CD4-positive, alpha-beta memory T cell (primary cell): ENCODE results near the gene NDUFS3. TPM values are rescaled to one million over a fixed set of nuclear protein-coding genes. Genes with fewer than 3 reads are reported as not detected.

Experiments
- CTCF ChIA-PET: fragments of 350-600 bp; sonication (Branson Sonifier 250); formaldehyde crosslinking; loops from one replicate; lab custom pipeline; 2021; ENCODE audit warnings: inconsistent platforms; ENCODE audit not compliant: partially characterized antibody; lab: Charles Lee
- POLR2A ChIA-PET: fragments of 350-600 bp; sonication (Branson Sonifier 250); formaldehyde crosslinking; loops from one replicate; lab custom pipeline; 2021; ENCODE audit not compliant: partially characterized antibody; lab: Charles Lee
- DNase-seq, 5 donors: peaks; one replicate each; pipeline versions ENCODE4 v3.0.0 to v3.0.0-alpha.2; 2020 to 2022; ENCODE audit warnings: mixed read lengths in 1 of 5
- H3K27ac ChIP-seq: one replicate; pipeline ENCODE4 v1.7.0; 2013; ENCODE audit warnings: low read depth, low read length
- H3K27me3 ChIP-seq: 2 replicates; pipeline ENCODE4 v1.7.0; 2013; ENCODE audit warnings: mild to moderate bottlenecking, low read length, moderate library complexity; ENCODE audit not compliant: insufficient read depth
- H3K36me3 ChIP-seq: 2 replicates; pipeline ENCODE4 v1.7.0; 2013; ENCODE audit warnings: mild to moderate bottlenecking, low read length, moderate library complexity; ENCODE audit not compliant: insufficient read depth
- H3K4me1 ChIP-seq: 2 replicates; pipeline ENCODE4 v1.7.0; 2013; ENCODE audit warnings: mild to moderate bottlenecking, low read length, moderate library complexity; ENCODE audit not compliant: insufficient read depth
- H3K4me3 ChIP-seq, 2 donors: one replicate each; pipeline ENCODE4 v1.7.0; 2013; ENCODE audit warnings: low read length in 2 of 2, mild to moderate bottlenecking in 1 of 2
- H3K9me3 ChIP-seq, 2 donors: one replicate each; pipeline ENCODE4 v1.7.0; 2013; ENCODE audit warnings: low read length in 2 of 2, control low read depth in 1 of 2; ENCODE audit not compliant: control insufficient read depth in 1 of 2
- H3K27ac Mint-ChIP-seq, 7 donors: one replicate each; pipeline ENCODE4 v1.8.0; 2020 to 2021; ENCODE audit warnings: mixed read lengths in 7 of 7, mild to moderate bottlenecking in 6 of 7, inconsistent platforms in 3 of 7, moderate library complexity in 3 of 7
- H3K27me3 Mint-ChIP-seq, 2 donors: one replicate each; pipeline ENCODE4 v1.8.0; 2020 to 2021; ENCODE audit warnings: mixed read lengths in 2 of 2
- H3K36me3 Mint-ChIP-seq, 2 donors: one replicate each; pipeline ENCODE4 v1.8.0; 2020 to 2021; ENCODE audit warnings: mixed read lengths in 2 of 2, inconsistent platforms in 1 of 2, mild to moderate bottlenecking in 1 of 2
- H3K4me1 Mint-ChIP-seq, 4 donors: one replicate each; pipeline ENCODE4 v1.8.0; 2020 to 2021; ENCODE audit warnings: mixed read lengths in 4 of 4, mild to moderate bottlenecking in 1 of 4
- H3K4me3 Mint-ChIP-seq, 8 donors: one replicate each; pipeline ENCODE4 v1.8.0; 2020 to 2021; ENCODE audit warnings: mixed read lengths in 8 of 8, mild to moderate bottlenecking in 7 of 8, moderate library complexity in 6 of 8, inconsistent platforms in 3 of 8
- H3K9me3 Mint-ChIP-seq, 8 donors: one replicate each; pipeline ENCODE4 v1.8.0; 2020 to 2021; ENCODE audit warnings: mixed read lengths in 8 of 8, mild to moderate bottlenecking in 5 of 8, inconsistent platforms in 3 of 8, moderate library complexity in 1 of 8
- intact Hi-C: fragments of 100-400 bp; cut with micrococcal nuclease; formaldehyde crosslinking; loops from one replicate; pipeline ENCODE4 v1.15.1; 2023
- polyA plus RNA-seq, 2 donors: library from polyadenylated mRNA; unstranded; fragments of 300-500 nt; fragmentation: Illumina TruSeq; gene quantifications; one replicate each; pipeline ENCODE4 v1.2.3, GENCODE V29; 2021
- total RNA-seq, 2 experiments: library from RNA; stranded (reverse); gene quantifications; one replicate each; pipeline ENCODE4 v1.2.3, GENCODE V29; 2021

The NDUFS3 gene
- total and polyA plus RNA-seq, 4 experiments from 2014 or later = 70.9 to 118 (median 78.3) TPM

GRCh38 chr11:47606731-47607130 lies 27.9 kb downstream of the NDUFS3 start:
- Histone ChIP-seq H3K4me1 (no peaks in the 10 kb centered on the region), H3K36me3 (no peaks in the 10 kb centered on the region), H3K27me3 (no peaks in the 10 kb centered on the region), H3K9me3 (no peaks in the 10 kb centered on the region), H3K4me3 (no peak overlapping the region), H3K27ac (no peak overlapping the region)
- POLR2A ChIA-PET = no interaction called here
- no peak for DNase-seq
- Mint-ChIP-seq H3K36me3 (peaks cover 6% of the 10 kb centered on the region in 2 donors), H3K9me3 (no peaks in the 10 kb centered on the region), H3K4me1 (peaks cover 0 to 1% (median 0%) of the 10 kb centered on the region in 4 donors), H3K27me3 (no peaks in the 10 kb centered on the region), H3K27ac (peak overlapping the region in 1 of 7 donors; percentile 48), H3K4me3 (no peak overlapping the region)
- CTCF ChIA-PET = interaction anchor here (1.4 kb wide), 1 partner anchor 10 kb away, joined by 4 read pairs; no protein-coding TSS in a partner anchor
- intact Hi-C loops = no loop called here

DNA sequence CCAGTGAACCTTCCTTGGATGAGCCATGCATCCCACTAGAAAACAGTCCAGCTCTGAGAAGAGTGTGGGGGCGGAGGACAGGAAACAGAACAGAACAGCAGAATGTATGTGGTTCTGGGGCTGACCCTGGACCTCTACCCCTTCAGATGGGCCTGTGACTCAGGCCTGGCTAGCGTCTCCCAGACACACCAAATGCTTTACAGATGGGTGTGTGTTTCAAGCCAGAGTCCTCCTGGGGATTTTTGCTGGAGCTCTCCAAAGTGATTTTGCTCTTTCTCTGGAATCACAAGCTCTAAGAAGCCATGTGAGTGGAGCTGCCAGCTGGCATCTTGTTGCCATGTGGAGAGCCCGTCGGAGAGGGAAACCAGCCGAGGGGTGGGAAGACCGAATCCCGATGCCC lies 28.5 kb downstream of the NDUFS3 start:
- no peak overlapping the region for H3K4me3 Mint-ChIP-seq
- no peak overlapping the region for H3K27ac ChIP-seq
- POLR2A ChIA-PET = no interaction called here
- peaks cover 0 to 1% (median 0%) of the 10 kb centered on the region in 4 donors for H3K4me1 Mint-ChIP-seq
- no peaks in the 10 kb centered on the region for H3K27me3 ChIP-seq
- DNase-seq = no peak
- no peaks in the 10 kb centered on the region for H3K4me1 ChIP-seq
- H3K27me3 Mint-ChIP-seq = no peaks in the 10 kb centered on the region
- H3K36me3 Mint-ChIP-seq = peaks cover 6% of the 10 kb centered on the region in 2 donors
- CTCF ChIA-PET = no interaction called here
- no peaks in the 10 kb centered on the region for H3K36me3 ChIP-seq
- no peak overlapping the region for H3K4me3 ChIP-seq
- no peaks in the 10 kb centered on the region for H3K9me3 ChIP-seq
- no peak overlapping the region for H3K27ac Mint-ChIP-seq
- H3K9me3 Mint-ChIP-seq = no peaks in the 10 kb centered on the region
- intact Hi-C loops = no loop called here

GRCh38 chr11:47609675-47610074 lies 30.8 kb downstream of the NDUFS3 start:
- POLR2A ChIA-PET = no interaction called here

DNA sequence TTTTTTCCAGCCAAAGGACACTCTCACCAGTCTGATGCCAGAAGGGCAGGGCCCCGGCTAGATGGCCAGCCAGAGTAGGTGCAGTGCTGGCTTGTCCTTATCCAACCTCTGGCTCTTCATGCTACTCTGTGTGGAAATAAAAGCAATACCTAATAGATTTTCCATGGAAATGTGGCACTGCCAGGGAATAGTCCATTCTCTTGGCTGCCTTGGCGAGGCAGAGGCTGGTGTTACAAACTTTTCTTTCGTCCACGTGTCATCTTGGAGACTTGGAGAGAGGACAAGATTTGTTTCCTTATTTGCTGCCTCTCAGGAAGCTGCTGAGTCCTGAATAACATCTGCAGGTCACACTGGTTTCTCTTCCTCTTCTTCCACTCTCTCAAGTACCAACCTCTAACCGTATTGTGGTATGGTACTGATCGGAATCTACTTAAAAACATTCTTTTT lies 32.5 kb downstream of the NDUFS3 start:
- no peaks in the 10 kb centered on the region for H3K9me3 ChIP-seq
- Mint-ChIP-seq H3K36me3 (peaks cover 0 to 9% of the 10 kb centered on the region in 2 donors), H3K27me3 (no peaks in the 10 kb centered on the region), H3K4me3 (no peak overlapping the region), H3K27ac (no peak overlapping the region), H3K4me1 (peaks cover 0 to 1% (median 0%) of the 10 kb centered on the region in 4 donors), H3K9me3 (no peaks in the 10 kb centered on the region)
- no peaks in the 10 kb centered on the region for H3K36me3 ChIP-seq
- ChIA-PET POLR2A (no interaction called here), CTCF (no interaction called here)
- intact Hi-C loops = no loop called here
- H3K4me1 ChIP-seq = no peaks in the 10 kb centered on the region
- no peak overlapping the region for H3K4me3 ChIP-seq
- no peaks in the 10 kb centered on the region for H3K27me3 ChIP-seq
- H3K27ac ChIP-seq = no peak overlapping the region
- DNase-seq = no peak

More at GRCh38 chr11:47609675-47610074, 30.8 kb downstream of the NDUFS3 start:
- H3K36me3 ChIP-seq = no peaks in the 10 kb centered on the region
- intact Hi-C loops = no loop called here
- Mint-ChIP-seq H3K27me3 (no peaks in the 10 kb centered on the region), H3K9me3 (no peaks in the 10 kb centered on the region), H3K4me1 (peaks cover 0 to 1% (median 0%) of the 10 kb centered on the region in 4 donors), H3K27ac (no peak overlapping the region), H3K36me3 (peaks cover 6 to 9% of the 10 kb centered on the region in 2 donors), H3K4me3 (no peak overlapping the region)
- CTCF ChIA-PET = interaction anchor here (0.7 kb wide), 1 partner anchor 423 kb away, joined by 3 read pairs; no protein-coding TSS in a partner anchor
- no peak overlapping the region for H3K27ac ChIP-seq
- H3K4me3 ChIP-seq = no peak overlapping the region
- H3K4me1 ChIP-seq = no peaks in the 10 kb centered on the region
- no peaks in the 10 kb centered on the region for H3K9me3 ChIP-seq
- no peaks in the 10 kb centered on the region for H3K27me3 ChIP-seq
- no peak for DNase-seq

- H3K27ac Mint-ChIP-seq = peak overlapping the region in 2 of 7 donors; percentile 30 to 84
- H3K4me1 Mint-ChIP-seq = no peaks in the 10 kb centered on the region
- no peaks in the 10 kb centered on the region for H3K27me3 ChIP-seq
- CTCF ChIA-PET = no interaction called here
- POLR2A ChIA-PET = no interaction called here
- no peaks in the 10 kb centered on the region for H3K4me1 ChIP-seq
- no peaks in the 10 kb centered on the region for H3K9me3 ChIP-seq
- H3K36me3 ChIP-seq = peaks cover under 1% of the 10 kb centered on the region
- H3K4me3 Mint-ChIP-seq = no peak overlapping the region
- no peaks in the 10 kb centered on the region for H3K27me3 Mint-ChIP-seq
- no peak for DNase-seq
- H3K36me3 Mint-ChIP-seq = peaks cover 10 to 21% of the 10 kb centered on the region in 2 donors
- intact Hi-C loops = no loop called here
- no peak overlapping the region for H3K27ac ChIP-seq
- no peak overlapping the region for H3K4me3 ChIP-seq
- no peaks in the 10 kb centered on the region for H3K9me3 Mint-ChIP-seq
Measured at GRCh38 chr11:47615249-47615648, 36.4 kb downstream of the NDUFS3 start.

GRCh38 chr11:47616726-47617416 lies 38.0 kb downstream of the NDUFS3 start:
- peaks cover 14% of the 10 kb centered on the region for H3K36me3 ChIP-seq
- no peaks in the 10 kb centered on the region for H3K27me3 ChIP-seq
- peaks cover 15 to 31% of the 10 kb centered on the region in 2 donors for H3K36me3 Mint-ChIP-seq
- intact Hi-C loops = no loop called here
- H3K9me3 Mint-ChIP-seq = no peaks in the 10 kb centered on the region
- H3K4me1 Mint-ChIP-seq = no peaks in the 10 kb centered on the region
- no peak for DNase-seq
- CTCF ChIA-PET = interaction anchor here (1.3 kb wide), 1 partner anchor 11 kb away, joined by 4 read pairs; no protein-coding TSS in a partner anchor
- POLR2A ChIA-PET = no interaction called here
- no peaks in the 10 kb centered on the region for H3K27me3 Mint-ChIP-seq
- H3K27ac Mint-ChIP-seq = no peak overlapping the region
- no peak overlapping the region for H3K27ac ChIP-seq
- no peaks in the 10 kb centered on the region for H3K4me1 ChIP-seq
- H3K4me3 ChIP-seq = no peak overlapping the region
- no peak overlapping the region for H3K4me3 Mint-ChIP-seq
- no peaks in the 10 kb centered on the region for H3K9me3 ChIP-seq

DNA sequence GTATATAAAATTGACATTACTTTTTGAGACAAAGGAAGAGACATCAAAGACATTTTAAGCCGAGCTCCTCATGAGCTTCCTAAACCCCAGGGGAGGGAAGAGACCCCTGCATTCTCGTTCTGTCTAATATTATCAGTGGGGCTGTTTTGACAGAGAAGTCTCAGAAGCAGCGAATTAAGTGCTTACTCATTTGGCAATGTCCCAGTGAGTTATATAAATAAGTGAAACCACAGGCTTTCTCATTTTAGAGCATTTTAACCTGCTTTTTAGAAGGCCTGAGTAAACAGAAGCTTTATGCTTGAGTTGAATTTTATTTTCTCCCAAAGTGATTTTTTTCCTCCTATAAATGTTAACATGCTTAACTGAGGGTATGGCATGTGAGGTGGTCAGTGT lies 38.5 kb downstream of the NDUFS3 start:
- Histone ChIP-seq H3K9me3 (no peaks in the 10 kb centered on the region), H3K4me3 (no peak overlapping the region), H3K4me1 (no peaks in the 10 kb centered on the region), H3K36me3 (peaks cover 19% of the 10 kb centered on the region), H3K27ac (no peak overlapping the region), H3K27me3 (no peaks in the 10 kb centered on the region)
- H3K4me3 Mint-ChIP-seq = no peak overlapping the region
- peak overlapping the region in 1 of 7 donors; percentile 59 for H3K27ac Mint-ChIP-seq
- no peaks in the 10 kb centered on the region for H3K4me1 Mint-ChIP-seq
- POLR2A ChIA-PET = no interaction called here
- DNase-seq = no peak
- peaks cover 20 to 36% of the 10 kb centered on the region in 2 donors for H3K36me3 Mint-ChIP-seq
- intact Hi-C loops = no loop called here
- H3K9me3 Mint-ChIP-seq = no peaks in the 10 kb centered on the region
- CTCF ChIA-PET = interaction anchor here (1.3 kb wide), 1 partner anchor 11 kb away, joined by 4 read pairs; no protein-coding TSS in a partner anchor
- H3K27me3 Mint-ChIP-seq = no peaks in the 10 kb centered on the region
